GM19455 (cell line): ENCODE data around the gene IL16.

Experiments
- ATAC-seq: cut with Tn5 transposase; IDR thresholded peaks from one replicate; pipeline ENCODE4 v1.9.1; 2021; ENCODE audit not compliant: unreplicated experiment

Gene IL16

DNA sequence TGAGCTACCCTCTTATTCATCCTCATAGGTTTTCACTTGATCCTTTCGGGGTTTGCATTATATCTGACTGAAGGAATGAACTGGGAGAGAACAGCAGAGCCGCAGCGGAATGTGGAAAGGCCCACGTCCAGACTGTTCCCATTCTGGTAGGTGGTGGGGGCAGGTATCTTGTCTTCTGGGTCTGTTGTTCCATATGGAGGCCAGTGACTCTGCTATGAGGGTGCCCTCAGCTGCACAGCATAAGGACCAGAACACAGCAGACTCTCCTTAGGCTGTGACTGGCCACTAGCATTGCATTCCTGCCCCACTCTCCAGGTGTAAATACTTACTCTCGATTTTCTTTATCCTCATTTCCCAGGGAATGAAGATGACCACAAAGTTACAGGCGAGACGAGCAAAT is 165.2 kb downstream of the IL16 start:
- no peak for ATAC-seq

DNA sequence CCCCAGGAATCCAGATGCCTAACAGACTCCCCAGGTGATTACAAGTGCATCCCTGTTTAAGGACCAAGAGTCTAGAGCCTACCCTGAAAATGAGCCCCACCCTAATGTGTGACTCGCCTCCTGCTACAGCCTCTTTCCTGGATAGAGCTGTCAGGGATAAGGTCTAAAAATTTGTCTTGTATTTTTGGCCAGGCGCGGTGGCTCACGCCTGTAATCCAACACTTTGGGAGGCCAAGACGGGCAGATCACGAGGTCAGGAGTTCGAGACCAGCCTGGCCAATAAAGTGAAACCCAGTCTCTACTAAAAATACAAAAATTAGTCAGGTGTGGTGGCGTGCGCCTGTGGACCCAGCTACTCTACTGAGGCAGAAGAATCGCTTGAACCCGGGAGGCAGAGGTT is 166.1 kb downstream of the IL16 start:
- no peak for ATAC-seq

DNA sequence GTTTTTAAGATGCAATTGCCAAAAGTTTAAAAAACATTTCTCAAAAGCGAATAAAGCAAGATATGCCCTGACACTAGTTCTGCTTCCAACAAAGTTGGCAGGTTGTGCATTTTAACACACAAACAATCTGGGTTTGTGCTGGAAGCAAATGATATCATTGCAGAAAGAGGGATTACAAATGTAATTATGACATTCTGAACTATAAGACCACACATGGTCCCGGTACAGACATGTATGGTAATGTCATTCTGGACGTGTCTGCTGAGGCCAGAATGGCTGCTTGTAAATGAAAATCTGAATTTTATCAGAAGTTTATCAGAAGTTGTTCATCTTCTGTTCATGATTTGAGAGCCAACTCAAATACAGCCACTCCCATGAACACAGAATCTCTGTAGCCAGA is 166.6 kb downstream of the IL16 start:
- ATAC-seq, result no peak
